GM08714 (cell line): ENCODE results near the gene CRX.
"Not testable (repeated sequence)": the region's sequence is repeated elsewhere in the genome, so short reads cannot be mapped to it uniquely, and the experiment has no call there.

Source experiments
- H3K4me3 ChIP-seq: fragments of 200-500 bp; sonication (Bioruptor generic); 2 replicates; pipeline ENCODE4 v1.5.1; 2014; ENCODE audit warnings: mild to moderate bottlenecking, low read length, inconsistent platforms
- ZNF274 ChIP-seq: IDR thresholded peaks from 2 replicates; pipeline ENCODE4 v1.6.1; 2012; ENCODE audit warnings: mild to moderate bottlenecking, low read depth, low read length

The CRX gene

GRCh38 chr19:47821460-47822020 lies at the start of gene CRX:
CRX (plus strand) TSS chr19:47821937; CDS start chr19:47834444, 12,507 bp downstream.
- no peak within 1 kb of the TSS for H3K4me3 ChIP-seq
- no peak for TF ChIP-seq ZNF274

GRCh38 chr19:47776568-47776967 lies 45.2 kb upstream of the CRX start:
- H3K4me3 ChIP-seq: no peak overlapping the region
- no peak for TF ChIP-seq ZNF274

GRCh38 chr19:47777245-47778048 lies 44.3 kb upstream of the CRX start:
- H3K4me3 ChIP-seq: peak overlapping the region; percentile 86; the same call in 1 of the 2 replicates

GRCh38 chr19:47778049-47778953 lies 43.4 kb upstream of the CRX start, which contains the start of gene SELENOW:
SELENOW (plus strand) TSS chr19:47778703; CDS start chr19:47778786, 83 bp downstream.
- peak within 1 kb of the TSS; percentile 86 for H3K4me3 ChIP-seq

GRCh38 chr19:47778954-47779351 lies 42.8 kb upstream of the CRX start:
- peak overlapping the region; percentile 86 for H3K4me3 ChIP-seq
- no peak for TF ChIP-seq ZNF274

More at GRCh38 chr19:47778049-47778953, 43.4 kb upstream of the CRX start, which contains the start of gene SELENOW:
- TF ChIP-seq ZNF274: no peak

- peak overlapping the region; percentile 86 for H3K4me3 ChIP-seq
- no peak for TF ChIP-seq ZNF274
These were observed 42.1 kb upstream of the CRX start for GRCh38 chr19:47779524-47780214.

GRCh38 chr19:47780215-47780551 lies 41.6 kb upstream of the CRX start:
- no peak overlapping the region for H3K4me3 ChIP-seq

GRCh38 chr19:47781590-47782262 lies 40.0 kb upstream of the CRX start:
- TF ChIP-seq ZNF274: no peak
- H3K4me3 ChIP-seq: no peak overlapping the region

More at GRCh38 chr19:47780215-47780551, 41.6 kb upstream of the CRX start:
- no peak for TF ChIP-seq ZNF274

- no peak for TF ChIP-seq ZNF274
- H3K4me3 ChIP-seq: no peak overlapping the region
These were observed 35.2 kb upstream of the CRX start for GRCh38 chr19:47786566-47786965.

GRCh38 chr19:47787307-47787706 lies 34.4 kb upstream of the CRX start:
- H3K4me3 ChIP-seq: not testable (repeated sequence)

- not testable (repeated sequence) for H3K4me3 ChIP-seq
These were observed 31.9 kb upstream of the CRX start for GRCh38 chr19:47789811-47790210.

- no peak for TF ChIP-seq ZNF274
- H3K4me3 ChIP-seq: no peak overlapping the region
These were observed 31.3 kb upstream of the CRX start for GRCh38 chr19:47790398-47790814.

GRCh38 chr19:47792616-47793015 lies 29.1 kb upstream of the CRX start:
- no peak for TF ChIP-seq ZNF274
- no peak overlapping the region for H3K4me3 ChIP-seq
